Hippocampal formation (tissue), 2 donors: ENCODE measurements around the gene FAM124B.
A peak's percentile ranks its signal among the peaks of the same experiment; 100 is the strongest.

Experiments
- DNase-seq, 2 donors: peaks; one replicate each; lab custom pipeline; 2025; lab: John Stamatoyannopoulos, UW

The FAM124B gene, protein sequence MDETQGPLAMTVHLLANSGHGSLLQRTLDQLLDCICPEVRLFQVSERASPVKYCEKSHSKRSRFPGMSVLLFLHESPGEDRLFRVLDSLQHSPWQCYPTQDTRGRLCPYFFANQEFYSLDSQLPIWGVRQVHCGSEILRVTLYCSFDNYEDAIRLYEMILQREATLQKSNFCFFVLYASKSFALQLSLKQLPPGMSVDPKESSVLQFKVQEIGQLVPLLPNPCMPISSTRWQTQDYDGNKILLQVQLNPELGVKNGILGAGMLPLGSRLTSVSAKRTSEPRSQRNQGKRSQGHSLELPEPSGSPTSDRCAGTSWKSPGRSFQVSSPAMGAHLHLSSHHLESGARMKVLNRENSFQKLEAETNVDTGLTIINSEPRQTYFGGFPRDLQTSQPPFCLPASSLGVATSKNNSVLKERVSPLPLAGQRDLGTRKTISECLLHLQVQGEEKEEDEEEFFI

DNA sequence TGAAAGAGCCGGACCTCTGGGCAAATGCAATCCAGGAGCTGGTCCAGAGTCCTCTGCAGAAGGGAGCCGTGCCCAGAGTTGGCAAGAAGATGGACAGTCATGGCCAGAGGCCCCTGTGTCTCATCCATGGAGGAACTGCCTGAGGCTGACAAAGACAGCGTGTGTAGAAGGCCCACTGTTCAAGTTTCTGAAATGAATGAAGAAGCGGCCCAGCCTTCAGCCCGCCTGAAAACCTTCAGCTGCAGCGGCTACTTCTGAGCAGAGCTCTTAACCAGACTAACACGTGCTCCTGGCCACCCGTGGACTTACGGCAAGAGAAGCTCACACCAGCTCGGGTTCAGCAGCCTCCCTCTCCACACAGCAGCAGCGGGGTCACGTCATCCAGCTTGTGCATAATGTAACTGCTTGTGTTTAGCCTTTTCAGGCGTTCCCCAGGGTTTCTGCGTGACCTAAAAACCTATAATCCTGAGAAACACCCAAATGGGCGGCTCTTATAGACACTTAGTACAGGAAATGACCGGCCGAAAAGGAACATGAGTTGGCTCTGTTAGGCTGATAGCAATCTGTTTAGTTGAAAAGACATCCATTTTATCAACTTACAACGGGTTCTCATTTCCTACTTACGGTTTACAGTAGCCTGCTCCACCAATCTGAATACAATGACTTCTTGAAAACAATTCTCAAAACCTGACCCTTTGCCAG lies at the start of gene FAM124B:
Gene FAM124B (minus strand): TSS at position 467 of the 702 bp plus-strand sequence. CDS start 339 bp downstream, at position 128.
- peak in 1 of 2 donors; percentile 9 for DNase-seq

DNA sequence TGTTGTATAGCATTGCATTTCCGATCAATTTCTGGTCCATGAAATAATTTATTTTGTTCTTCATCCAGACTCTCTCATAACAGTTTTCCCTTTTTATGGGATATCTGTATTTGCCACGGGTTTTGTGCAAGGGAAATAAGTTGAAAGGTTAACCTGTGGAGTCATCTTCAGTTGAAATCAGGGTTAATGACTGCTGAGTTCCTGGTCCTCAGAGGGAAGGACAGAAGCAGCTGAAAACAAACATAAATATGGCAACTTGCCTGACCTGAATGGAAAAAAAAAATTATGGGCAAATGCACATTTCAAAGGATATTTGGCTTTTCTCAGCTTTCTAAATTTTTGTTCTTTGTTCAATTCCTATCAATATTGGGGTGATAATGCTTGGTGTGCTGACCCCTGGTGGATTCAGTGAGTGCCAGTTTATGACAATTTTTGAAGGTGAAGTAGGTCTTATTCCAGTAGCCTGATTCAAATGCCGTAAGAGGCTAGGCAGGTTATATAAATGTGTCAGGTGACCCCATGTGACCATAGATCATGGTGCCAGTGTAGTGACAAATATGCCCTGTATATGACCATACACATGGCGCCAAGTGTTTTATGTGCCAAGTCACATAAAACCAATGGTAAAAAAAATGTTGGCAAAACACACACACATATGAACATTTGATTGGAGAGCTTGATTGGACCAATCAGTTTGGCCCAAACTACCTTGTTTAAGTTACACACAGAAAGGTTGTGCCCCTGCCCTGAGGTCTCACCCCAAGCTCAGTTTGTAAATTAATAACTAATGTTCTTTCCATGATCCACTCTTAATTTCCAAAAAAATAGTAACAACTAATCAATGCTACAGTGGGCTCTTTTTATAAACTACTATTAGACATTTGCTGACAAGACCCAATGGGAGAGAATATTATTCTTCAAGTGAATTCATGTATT lies 47.6 kb upstream of the FAM124B start:
- no peak for DNase-seq

DNA sequence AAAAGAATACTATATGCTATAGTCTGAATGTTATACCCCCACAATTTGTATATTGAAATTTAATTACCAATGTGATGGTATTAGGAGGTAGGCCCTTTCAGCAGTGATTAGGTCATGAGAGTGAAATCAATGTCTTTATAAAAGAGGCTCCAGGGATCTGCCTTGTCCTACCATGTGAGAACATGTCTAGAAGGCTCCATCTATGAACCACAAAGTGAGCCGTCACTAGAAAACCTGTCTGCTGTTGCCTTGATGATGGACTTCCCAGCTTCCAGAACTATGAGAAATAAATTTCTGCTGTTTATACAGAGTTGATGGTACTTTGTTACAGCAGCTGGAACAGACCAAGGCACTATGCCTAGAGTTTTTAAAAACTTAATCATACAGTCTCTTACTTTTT lies 46.3 kb upstream of the FAM124B start:
- DNase-seq, result no peak

GRCh38 chr2:224444783-224445182 lies 42.9 kb upstream of the FAM124B start:
- DNase-seq, result no peak

DNA sequence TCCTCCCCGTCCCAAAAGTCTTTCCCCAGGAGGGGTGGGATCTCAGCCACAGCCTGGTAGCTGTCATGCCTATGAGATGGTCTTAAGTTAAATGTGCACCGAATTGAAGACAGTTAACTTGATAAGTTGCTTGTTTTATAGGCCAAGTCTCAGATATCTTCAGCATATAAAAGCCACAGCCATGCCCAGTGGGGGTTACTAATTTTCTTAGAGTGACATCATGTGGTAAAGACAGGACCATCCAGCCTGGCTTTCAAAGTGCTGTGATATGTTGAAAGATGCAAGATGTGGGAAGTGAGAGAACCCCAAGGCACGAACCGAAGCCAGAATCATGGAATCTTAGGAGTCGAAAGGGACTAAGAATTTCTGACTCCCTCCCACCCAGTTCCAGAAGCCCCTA lies 42.1 kb upstream of the FAM124B start:
- no peak for DNase-seq

- no peak for DNase-seq
Observed at GRCh38 chr2:224442071-224442967, 40.4 kb upstream of the FAM124B start.

DNA sequence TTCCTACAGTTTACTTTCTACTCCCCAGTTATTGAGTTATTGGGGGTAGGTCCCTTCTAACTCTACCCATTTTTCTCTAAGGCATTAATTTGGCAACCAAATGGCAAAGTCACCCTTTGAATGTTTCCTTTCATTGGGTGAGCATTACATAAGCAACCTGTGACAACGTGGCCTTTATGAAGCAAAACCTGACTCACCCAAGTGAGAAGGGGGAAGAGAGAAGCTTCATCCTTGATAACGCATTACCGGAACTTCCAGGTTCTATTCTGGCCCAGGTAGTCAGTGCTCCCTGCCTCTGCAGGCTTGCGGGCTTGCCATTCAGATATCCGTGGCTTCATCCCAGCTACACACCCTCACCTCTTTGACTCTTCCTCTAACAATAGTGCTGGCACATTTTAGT lies 39.1 kb upstream of the FAM124B start:
- DNase-seq, result no peak

- no peak for DNase-seq
Observed at GRCh38 chr2:224438726-224439125, 36.8 kb upstream of the FAM124B start.

DNA sequence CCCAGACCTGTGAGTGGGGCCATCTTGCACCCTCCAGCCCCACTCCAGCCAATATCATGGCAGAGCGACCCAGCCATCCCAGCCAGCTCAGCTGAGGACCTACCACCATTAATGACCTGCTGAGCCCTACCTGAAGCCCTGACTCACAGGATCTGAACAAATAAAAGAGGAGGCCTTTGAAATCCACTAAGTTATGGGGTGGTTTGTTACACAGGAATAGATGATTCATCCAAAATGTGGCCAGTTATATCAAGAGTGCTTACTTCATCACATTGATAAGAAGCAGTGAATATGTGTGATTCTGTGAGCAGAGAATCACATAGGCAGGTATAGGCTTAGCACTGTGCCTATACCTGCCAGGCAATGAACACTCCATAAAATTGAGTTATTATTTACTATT lies 34.7 kb upstream of the FAM124B start:
- DNase-seq, result no peak

DNA sequence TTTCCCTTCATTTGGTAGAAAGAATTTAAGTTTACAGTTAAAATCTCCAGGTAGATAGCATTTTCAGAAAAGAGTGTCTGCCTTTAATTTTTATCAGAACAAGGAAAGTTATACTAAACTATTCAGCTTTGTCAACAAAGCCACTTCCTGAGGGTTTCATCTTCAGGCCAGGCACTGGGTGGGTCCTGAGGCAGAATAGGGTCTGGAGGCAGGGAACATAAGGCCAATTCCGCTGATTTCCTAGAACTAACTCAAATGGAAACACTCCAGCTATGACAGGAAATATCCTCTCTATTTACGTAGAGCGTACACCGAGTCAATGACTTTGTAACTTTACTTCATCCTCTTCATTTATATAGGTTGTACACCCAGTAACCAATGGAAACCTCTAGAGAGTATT lies 32.7 kb upstream of the FAM124B start:
- no peak for DNase-seq

DNA sequence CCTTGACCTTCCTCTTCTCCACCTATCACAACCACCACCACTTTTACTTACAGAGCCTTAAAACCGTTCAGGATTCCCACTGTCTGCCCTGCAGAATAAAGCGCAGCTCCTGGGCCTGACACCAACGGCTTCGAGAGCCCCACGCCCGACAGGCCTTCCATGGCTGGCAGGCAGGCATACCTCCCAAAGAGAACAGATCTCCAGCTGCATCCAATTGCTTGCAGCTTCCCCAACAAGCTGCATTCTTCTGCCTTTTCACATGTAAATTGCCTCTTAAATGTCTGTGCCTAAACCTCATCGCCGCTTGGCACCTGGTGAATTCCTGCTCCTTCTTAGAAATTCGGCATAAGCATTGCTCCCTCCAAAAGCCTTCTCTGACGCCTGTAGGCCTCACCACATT lies 31.5 kb upstream of the FAM124B start:
- DNase-seq, result no peak

DNA sequence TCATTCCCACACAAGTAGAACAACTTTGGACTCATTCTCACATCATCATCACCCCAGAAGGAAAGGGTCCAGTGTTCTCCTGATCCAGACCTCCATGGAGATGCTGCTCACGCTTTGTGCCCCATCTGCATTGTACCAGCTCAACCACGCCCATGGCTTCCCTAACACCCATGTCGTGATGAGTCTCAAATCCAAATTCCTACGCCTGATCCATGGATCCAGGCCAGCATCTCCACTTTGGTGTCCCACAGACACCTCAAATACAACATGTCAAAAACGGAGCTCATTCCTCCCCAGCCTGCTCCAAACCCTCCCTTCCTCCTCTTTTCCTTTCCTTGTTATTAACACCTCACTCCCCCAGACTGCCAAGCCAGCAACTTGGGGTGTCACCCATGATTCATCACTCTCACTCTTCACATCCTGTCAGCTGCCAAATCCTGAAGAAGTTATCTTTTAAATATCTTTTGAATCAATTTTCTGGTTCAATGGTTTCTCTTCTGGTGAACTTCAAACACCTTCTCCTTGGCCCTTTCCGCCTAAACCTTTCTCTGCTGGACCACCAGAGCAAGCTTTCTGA lies 30.2 kb upstream of the FAM124B start:
- no peak for DNase-seq

- no peak for DNase-seq
Observed at GRCh38 chr2:224429441-224429810, 27.5 kb upstream of the FAM124B start.

DNA sequence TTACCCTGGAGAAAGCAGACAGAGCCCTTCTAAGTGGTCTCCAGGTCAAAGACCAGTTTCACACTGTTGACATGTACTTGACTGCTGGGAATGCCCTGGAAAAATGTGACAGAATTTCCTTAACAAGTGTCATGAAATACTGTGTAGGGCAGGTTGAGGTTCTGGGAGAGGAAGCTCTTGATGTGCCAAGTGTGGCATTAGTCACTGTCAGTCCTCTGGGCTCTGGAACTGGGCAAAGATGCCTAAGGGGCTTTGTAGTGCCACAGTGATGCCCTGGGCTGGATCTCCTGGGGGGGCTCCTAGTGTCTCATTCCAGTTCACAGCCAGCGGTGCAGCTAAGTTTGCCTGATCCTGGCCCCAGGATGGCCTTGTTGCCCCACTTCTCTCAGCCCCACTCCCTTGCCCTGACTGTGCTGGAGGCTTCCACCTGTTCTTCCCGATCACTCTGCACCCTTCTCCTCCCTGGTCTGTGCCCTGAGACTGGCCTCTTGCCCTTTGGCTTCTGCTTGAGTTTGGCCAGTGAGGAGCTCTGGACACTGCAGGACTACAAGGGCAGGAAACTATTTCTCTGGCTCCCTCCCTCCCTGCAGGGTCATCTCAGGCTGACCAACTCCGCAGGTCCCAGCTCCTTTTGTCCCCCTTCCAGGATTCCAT lies 27.0 kb upstream of the FAM124B start:
- DNase-seq, result no peak

- DNase-seq, result no peak
Observed at GRCh38 chr2:224427471-224427870, 25.6 kb upstream of the FAM124B start.

GRCh38 chr2:224426656-224427055 lies 24.7 kb upstream of the FAM124B start:
- DNase-seq, result no peak

DNA sequence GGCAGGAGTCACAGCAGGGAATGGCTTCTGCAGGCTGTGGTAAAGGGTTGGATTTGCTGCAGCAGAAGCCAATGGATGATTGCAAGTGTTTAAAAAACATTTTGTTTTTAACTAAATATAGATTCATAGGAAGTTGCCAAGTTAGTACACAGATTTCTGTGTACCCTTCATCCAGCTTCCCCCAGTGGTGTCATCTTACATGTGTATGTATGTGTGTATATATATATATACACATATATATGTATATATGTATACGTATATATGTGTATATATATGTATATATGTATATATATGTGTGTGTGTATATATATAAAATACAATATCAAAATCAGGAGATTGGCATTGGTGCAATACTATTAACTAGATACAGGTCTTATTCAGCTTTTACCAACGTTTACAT lies 19.2 kb upstream of the FAM124B start:
- no peak for DNase-seq

DNA sequence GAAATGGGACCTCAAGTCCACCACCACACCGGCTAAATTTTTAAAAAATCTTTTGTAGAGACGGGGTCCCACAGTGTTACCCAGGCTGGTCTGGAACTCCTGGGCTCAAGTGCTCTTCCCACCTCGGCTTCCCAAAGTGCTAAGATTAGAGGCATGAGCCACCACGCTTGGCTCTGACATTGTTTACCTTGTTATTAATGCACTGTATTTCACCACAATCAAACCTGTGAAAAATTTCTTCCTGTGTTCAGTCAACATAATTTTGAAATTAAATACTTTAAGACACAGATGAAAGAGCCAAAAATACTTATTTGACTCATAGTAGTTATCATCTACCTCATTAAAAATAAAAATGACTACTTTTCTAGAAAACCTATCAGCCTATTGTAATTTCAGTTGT lies 16.0 kb upstream of the FAM124B start:
- DNase-seq, result no peak

- DNase-seq, result no peak
Observed at GRCh38 chr2:224417361-224417729, 15.4 kb upstream of the FAM124B start.

- no peak for DNase-seq
Observed at GRCh38 chr2:224416656-224417360, 14.9 kb upstream of the FAM124B start.
